ENCODE measurements around the gene BMP3.

BMP3 gene

GRCh38 chr4:81049330-81049729, 18.8 kb downstream of the BMP3 start:
- TF ChIP-seq CTCF (conservative IDR thresholded peaks at IDR 0.05) = no peak
- no peak overlapping the region for H3K27ac ChIP-seq

DNA sequence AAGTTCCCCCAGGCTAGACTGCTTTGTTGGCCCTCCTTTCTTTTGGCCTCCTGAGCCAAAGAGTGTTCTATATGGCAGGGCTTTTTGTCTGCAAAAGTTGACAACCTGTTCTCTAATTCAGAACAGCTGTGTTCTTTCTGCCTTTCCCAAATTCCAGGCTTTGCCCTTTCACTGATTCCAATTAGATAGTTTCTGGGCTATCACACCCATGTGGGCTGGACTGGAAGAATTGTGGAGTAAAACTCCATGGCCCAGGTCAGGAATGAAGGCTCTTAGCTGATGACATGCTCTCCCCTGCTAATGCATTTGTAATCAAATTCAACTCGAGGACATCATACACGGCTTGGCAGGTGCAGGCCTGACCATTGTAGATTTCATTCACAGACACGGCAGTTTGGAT, 19.4 kb downstream of the BMP3 start:
- H3K27ac ChIP-seq = no peak overlapping the region
- no peak for TF ChIP-seq CTCF (conservative IDR thresholded peaks at IDR 0.05)

- TF ChIP-seq CTCF (conservative IDR thresholded peaks at IDR 0.05) = peak; percentile 92
- H3K27ac ChIP-seq = no peak overlapping the region
Measured at GRCh38 chr4:81052119-81053068, 21.9 kb downstream of the BMP3 start.

DNA sequence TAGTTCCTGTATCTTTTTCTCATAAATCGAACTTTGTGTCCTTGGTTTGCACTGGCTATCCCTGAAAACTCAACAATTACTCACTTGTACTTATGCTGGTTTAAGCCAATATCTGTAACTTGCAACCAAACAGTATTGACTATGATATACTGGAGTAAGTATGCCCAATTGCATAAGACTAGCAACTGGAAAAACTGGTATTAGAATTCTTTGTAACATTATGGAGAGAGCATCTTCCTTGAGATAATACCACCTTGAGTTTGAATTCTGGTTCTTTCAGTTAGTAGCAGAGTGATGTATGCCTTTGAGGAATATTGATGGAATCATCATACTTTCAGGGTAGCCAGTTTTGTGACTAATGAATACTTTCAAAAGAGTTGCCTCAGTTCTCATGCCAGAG, 28.1 kb downstream of the BMP3 start:
- H3K27ac ChIP-seq = no peak overlapping the region
- TF ChIP-seq CTCF (conservative IDR thresholded peaks at IDR 0.05) = no peak

- H3K27ac ChIP-seq = no peak overlapping the region
- TF ChIP-seq CTCF (conservative IDR thresholded peaks at IDR 0.05) = no peak
Measured at GRCh38 chr4:81060587-81061343, 30.3 kb downstream of the BMP3 start.

DNA sequence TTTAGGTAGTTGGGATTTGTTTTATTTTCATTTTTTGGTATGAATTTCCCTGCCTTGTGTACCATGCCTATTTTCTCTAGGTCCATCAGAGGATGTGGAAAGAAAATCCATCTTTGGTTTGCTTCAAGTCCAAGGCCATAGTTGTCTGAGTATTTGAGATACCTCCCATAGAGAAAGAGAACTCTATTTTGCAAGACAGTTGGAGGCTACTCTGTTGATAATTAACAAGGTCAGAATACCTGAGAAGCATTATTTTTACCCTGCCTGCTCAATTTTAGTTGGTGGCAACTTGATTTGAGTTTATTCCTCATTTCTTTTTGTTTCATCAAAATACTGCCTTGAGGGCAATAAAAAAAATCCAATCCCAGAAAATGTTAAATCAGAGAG, 30.8 kb downstream of the BMP3 start:
- H3K27ac ChIP-seq = no peak overlapping the region

More for the DNA sequence above, 30.8 kb downstream of the BMP3 start:
- no peak for TF ChIP-seq CTCF (conservative IDR thresholded peaks at IDR 0.05)

Data from VCaP (cell line).